DOHH2 (cell line): ENCODE results near the gene SHROOM3.
"Not testable (repeated sequence)": the region's sequence is repeated elsewhere in the genome, so short reads cannot be mapped to it uniquely, and the experiment has no call there.

ENCODE experiments used
- H3F3A ChIP-seq: fragments of 200-600 bp; sonication (generic), shearing (Covaris generic); 2 replicates; pipeline ENCODE4 v1.6.0; 2016; ENCODE audit warnings: antibody characterized with exemption, mild to moderate bottlenecking; ENCODE audit not compliant: control insufficient read depth, insufficient read depth
- H3K27ac ChIP-seq: fragments of 200-600 bp; sonication (generic); 2 replicates; pipeline ENCODE4 v1.5.1; 2014; ENCODE audit warnings: low read depth, mild to moderate bottlenecking, low read length, moderate library complexity
- H3K27me3 ChIP-seq: fragments of 200-600 bp; sonication (generic); 2 replicates; pipeline ENCODE4 v1.6.1; 2014; ENCODE audit warnings: mild to moderate bottlenecking, low read length, mixed read lengths; ENCODE audit not compliant: control insufficient read depth
- H3K36me3 ChIP-seq: fragments of 200-600 bp; sonication (generic); 2 replicates; pipeline ENCODE4 v1.6.1; 2014; ENCODE audit warnings: mild to moderate bottlenecking, low read length, moderate library complexity, mixed read lengths; ENCODE audit not compliant: control insufficient read depth
- H3K4me1 ChIP-seq: fragments of 200-600 bp; sonication (generic); 2 replicates; pipeline ENCODE4 v1.6.1; 2014; ENCODE audit warnings: mild to moderate bottlenecking, low read length, mixed read lengths; ENCODE audit not compliant: control insufficient read depth
- H3K4me2 ChIP-seq: fragments of 200-600 bp; sonication (generic); 2 replicates; pipeline ENCODE4 v1.6.0; 2014; ENCODE audit warnings: mild to moderate bottlenecking, low read length, moderate library complexity
- H3K4me3 ChIP-seq: fragments of 200-600 bp; sonication (generic); 2 replicates; pipeline ENCODE4 v1.5.1; 2014; ENCODE audit warnings: mild to moderate bottlenecking, low read length, mixed read lengths
- H3K79me2 ChIP-seq: fragments of 200-600 bp; sonication (generic); 2 replicates; pipeline ENCODE4 v1.6.1; 2014; ENCODE audit warnings: mild to moderate bottlenecking, low read length, mixed read lengths; ENCODE audit not compliant: control insufficient read depth
- H3K9me2 ChIP-seq: fragments of 200-600 bp; sonication (generic); replicated peaks from 2 replicates; pipeline ENCODE4 v1.6.1; 2014; ENCODE audit warnings: mild to moderate bottlenecking, low read length, mixed read lengths; ENCODE audit not compliant: control insufficient read depth
- H3K9me3 ChIP-seq: fragments of 200-600 bp; sonication (generic); 2 replicates; pipeline ENCODE4 v1.6.1; 2014; ENCODE audit warnings: antibody characterized with exemption, low read length, mixed read lengths; ENCODE audit not compliant: control insufficient read depth, insufficient read depth
- H4K20me1 ChIP-seq: fragments of 200-600 bp; sonication (generic); 2 replicates; pipeline ENCODE4 v1.6.0; 2014; ENCODE audit warnings: low read depth, mild to moderate bottlenecking, antibody characterized with exemption, low read length, moderate library complexity; ENCODE audit not compliant: control insufficient read depth, insufficient read depth
- CTCF ChIP-seq: fragments of 200-600 bp; sonication (generic); IDR thresholded peaks from one replicate; pipeline ENCODE4 v1.5.1; 2014; ENCODE audit warnings: antibody characterized with exemption, mild to moderate bottlenecking, low read depth, low read length; ENCODE audit not compliant: poor library complexity, severe bottlenecking
- EZH2phosphoT487 ChIP-seq: fragments of 200-600 bp; sonication (generic); IDR thresholded peaks from 2 replicates; pipeline ENCODE4 v1.6.1; 2017; ENCODE audit warnings: borderline replicate concordance, mild to moderate bottlenecking, antibody characterized with exemption, low read length, moderate library complexity, mixed read lengths

Gene SHROOM3

GRCh38 chr4:76449833-76450232, 14.8 kb downstream of the SHROOM3 start:
- Histone ChIP-seq H3K27me3 (no peaks in the 10 kb centered on the region), H3K27ac (no peak overlapping the region), H3K79me2 (no peaks in the 10 kb centered on the region), H3K9me3 (no peaks in the 10 kb centered on the region), H3K4me3 (no peak overlapping the region), H3K4me2 (no peak overlapping the region), H3K9me2 (no peaks in the 10 kb centered on the region), H3F3A (no peaks in the 10 kb centered on the region), H3K36me3 (no peaks in the 10 kb centered on the region), H4K20me1 (no peaks in the 10 kb centered on the region), H3K4me1 (no peaks in the 10 kb centered on the region)
- TF ChIP-seq EZH2phosphoT487 (no peak), CTCF (no peak)

GRCh38 chr4:76453232-76453631, 18.2 kb downstream of the SHROOM3 start:
- Histone ChIP-seq H3K9me3 (no peaks in the 10 kb centered on the region), H3K4me2 (no peak overlapping the region), H3K9me2 (no peaks in the 10 kb centered on the region), H3F3A (no peaks in the 10 kb centered on the region), H4K20me1 (no peaks in the 10 kb centered on the region), H3K4me3 (no peak overlapping the region), H3K27me3 (no peaks in the 10 kb centered on the region), H3K4me1 (no peaks in the 10 kb centered on the region), H3K27ac (no peak overlapping the region), H3K79me2 (no peaks in the 10 kb centered on the region), H3K36me3 (no peaks in the 10 kb centered on the region)
- TF ChIP-seq CTCF (no peak), EZH2phosphoT487 (no peak)

- not testable (repeated sequence) for H3K9me3 ChIP-seq, H3K4me2 ChIP-seq, H3K27ac ChIP-seq, H3K4me3 ChIP-seq, H3K27me3 ChIP-seq, H4K20me1 ChIP-seq, H3K79me2 ChIP-seq, H3K9me2 ChIP-seq, H3F3A ChIP-seq, H3K4me1 ChIP-seq, H3K36me3 ChIP-seq
Measured at GRCh38 chr4:76454073-76454472, 19.0 kb downstream of the SHROOM3 start.

- 0 out of 2 replicates have a peak, but pooled peaks cover under 1% of the 10 kb centered on the region for H3K9me3 ChIP-seq
- no peak overlapping the region for H3K27ac ChIP-seq
- H3K36me3 ChIP-seq: no peaks in the 10 kb centered on the region
- no peak for TF ChIP-seq EZH2phosphoT487
- TF ChIP-seq CTCF: no peak
- H3K79me2 ChIP-seq: no peaks in the 10 kb centered on the region
- no peaks in the 10 kb centered on the region for H4K20me1 ChIP-seq
- H3K27me3 ChIP-seq: no peaks in the 10 kb centered on the region
- H3K4me1 ChIP-seq: no peaks in the 10 kb centered on the region
- no peak overlapping the region for H3K4me3 ChIP-seq
- H3F3A ChIP-seq: no peaks in the 10 kb centered on the region
- H3K4me2 ChIP-seq: no peak overlapping the region
- H3K9me2 ChIP-seq: no peaks in the 10 kb centered on the region
Measured at GRCh38 chr4:76457885-76458284, 22.9 kb downstream of the SHROOM3 start.
